ENCODE measurements around the gene MAN1A1.
"Not testable (repeated sequence)": the region's sequence is repeated elsewhere in the genome, so short reads cannot be mapped to it uniquely, and the experiment has no call there.

The MAN1A1 gene

DNA sequence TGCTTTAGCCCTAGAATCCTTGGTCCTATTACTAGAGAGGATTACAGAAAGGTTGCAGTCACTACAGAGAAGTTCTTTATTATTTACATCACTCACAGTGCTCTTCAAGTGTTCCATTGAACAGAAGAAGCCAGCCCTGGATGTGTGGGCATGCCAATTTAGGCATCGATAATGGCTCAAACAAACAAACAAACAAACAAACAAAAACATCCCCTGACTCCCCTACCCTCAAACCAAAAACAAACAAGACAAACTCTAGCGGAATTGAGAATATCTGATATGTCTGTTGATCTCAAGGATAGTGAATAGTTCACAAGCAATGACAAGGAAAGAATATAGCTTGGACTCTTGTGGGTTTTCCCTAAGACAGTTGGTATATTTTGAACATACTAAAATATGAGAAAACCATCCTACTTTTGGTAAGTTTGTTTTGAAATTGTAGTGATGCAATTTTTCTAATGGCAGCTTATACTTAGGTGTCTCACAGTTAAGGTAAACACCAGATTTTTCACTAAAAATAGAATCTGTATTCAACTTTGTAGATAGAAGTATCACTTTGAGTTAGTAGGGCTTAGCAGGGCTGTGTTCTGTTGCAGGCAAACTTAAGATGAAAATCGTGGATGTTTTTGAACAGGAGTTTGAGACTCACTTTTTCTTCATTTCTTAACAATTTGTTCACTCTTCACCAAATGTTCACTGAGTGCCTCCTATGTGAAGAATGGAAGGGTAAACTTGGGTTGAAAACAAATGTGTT is 178.3 kb downstream of the MAN1A1 start:
- no peak for DNase-seq (ENCODE audit: low read depth in 3 of 3)

DNA sequence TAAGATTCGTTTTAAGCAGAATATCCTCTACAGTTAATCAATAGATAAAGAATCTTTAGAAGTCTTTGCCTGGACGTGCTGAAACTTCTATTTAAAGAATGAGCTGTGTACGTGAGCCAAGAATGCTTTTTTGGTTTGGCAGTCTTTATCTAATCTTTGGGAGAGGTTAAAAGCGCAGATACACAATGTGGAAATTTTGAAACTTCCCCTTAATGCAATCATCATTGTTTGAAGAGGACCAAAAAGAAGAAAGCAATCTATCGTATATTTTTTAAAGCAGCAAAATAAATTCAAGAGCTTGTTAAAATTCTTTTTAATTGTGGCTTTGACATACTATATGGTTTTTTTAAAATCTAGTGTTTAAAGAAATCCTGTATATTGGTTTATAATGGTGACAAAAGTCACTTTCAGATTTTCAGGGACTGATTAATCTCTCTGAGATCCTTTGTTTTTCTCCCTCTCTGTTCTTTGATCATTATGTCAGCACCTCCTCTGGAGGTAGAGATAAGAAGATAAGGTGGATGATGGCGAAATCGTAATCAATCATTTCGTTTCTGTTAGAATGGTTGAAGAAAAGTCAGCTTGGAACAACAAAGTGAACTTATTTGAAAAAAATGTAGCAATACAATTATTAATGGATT is 179.0 kb downstream of the MAN1A1 start:
- DNase-seq (ENCODE audit: low read depth in 3 of 3): no peak

DNA sequence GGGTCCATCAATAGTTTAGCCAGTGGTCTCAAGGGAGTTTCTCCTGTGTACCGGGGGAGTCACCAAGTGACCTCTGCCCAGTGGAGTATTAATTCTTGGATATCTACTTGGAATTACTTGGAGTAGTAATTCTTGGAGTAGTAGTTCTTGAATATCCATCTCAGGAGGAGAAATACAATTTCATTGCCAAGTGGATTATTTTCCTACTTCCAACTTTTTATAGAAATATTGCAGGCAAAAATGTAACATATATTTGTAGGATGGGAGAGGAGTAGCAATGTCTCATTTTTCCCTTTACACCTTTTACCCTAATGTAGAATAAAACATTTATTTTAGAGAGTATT is 179.5 kb downstream of the MAN1A1 start:
- DNase-seq (ENCODE audit: low read depth in 3 of 3): no peak

- DNase-seq (ENCODE audit: low read depth in 3 of 3): not testable (repeated sequence)
These were observed 180.2 kb downstream of the MAN1A1 start for GRCh38 chr6:119169355-119169754.

DNA sequence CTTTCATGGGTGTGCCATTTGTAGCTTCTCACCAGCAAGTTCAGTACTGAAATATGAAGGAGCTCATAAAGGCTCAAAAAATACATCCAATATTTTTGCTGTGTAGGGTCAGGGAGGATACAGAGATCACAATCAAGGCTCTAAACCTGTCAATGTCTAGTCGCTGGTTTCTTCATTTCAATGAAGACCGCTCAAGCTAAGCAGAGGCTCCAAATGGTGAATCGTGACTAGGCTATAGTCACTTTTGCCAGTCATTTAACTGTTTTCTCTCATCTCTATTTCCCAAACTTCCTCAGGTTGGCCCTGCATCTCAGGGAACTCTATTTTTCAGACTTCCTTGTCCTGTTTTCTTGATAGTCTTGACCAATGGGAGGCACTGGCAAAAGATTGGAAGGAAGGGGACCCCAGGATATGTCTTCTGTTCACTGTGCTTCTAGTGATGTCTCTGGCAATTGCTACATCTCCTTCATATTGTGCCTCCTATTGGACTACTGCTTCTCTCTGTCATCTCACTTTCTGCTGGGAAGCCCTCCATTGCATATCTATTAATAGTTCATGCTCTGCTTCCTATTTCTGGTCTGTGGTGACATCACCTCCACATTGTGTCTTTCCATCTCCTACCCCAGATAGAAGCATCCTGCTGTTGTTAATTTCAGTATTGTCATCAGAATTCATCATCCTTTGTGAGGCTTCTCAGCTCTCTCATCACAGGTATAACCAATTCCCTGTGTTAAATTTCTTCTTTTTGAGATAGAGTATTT is 183.4 kb downstream of the MAN1A1 start:
- no peak for DNase-seq (ENCODE audit: low read depth in 3 of 3)

DNA sequence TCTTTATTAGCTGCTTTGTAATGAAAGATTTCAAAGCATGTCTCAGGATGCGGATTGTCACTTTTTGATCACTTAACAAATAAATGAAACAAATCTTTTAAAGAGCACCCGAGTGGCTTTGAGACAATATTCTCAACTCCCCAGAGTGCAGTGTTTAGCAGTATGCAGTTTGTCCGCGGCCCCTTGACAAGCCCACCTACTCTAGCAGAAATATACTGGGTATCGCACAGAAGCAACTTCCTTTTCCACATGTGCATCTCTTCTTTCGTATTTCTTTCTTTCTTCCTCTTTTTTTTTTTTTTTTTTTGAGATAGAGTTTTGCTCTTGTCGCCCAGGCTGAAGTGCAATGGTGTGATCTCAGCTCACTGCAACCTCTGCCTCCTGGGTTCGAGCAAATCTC is 186.6 kb downstream of the MAN1A1 start:
- DNase-seq (ENCODE audit: low read depth in 3 of 3): no peak

GRCh38 chr6:119162134-119162775 is 187.3 kb downstream of the MAN1A1 start:
- DNase-seq (ENCODE audit: low read depth in 3 of 3): no peak

- no peak for DNase-seq (ENCODE audit: low read depth in 3 of 3)
These were observed 188.1 kb downstream of the MAN1A1 start for GRCh38 chr6:119161438-119161837.

DNA sequence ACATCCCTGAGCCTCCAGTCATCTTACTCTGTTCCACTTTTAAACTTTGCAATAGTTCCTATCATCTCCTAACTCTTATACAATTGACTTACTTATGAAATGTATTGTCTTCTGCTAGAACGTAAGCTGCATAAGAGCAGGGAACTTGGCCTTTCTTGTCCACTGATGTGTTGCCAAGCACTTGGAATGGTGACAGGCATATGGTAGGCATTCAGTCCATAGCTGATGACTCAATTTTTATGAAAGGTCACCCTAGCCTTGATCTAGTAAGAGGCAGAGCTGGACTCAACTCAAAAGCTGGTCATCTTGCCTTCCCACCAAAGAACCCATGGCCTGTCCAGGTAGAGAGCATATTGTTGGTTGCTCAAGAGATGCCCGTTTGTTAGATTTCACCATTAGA is 188.7 kb downstream of the MAN1A1 start:
- DNase-seq (ENCODE audit: low read depth in 3 of 3): no peak

DNA sequence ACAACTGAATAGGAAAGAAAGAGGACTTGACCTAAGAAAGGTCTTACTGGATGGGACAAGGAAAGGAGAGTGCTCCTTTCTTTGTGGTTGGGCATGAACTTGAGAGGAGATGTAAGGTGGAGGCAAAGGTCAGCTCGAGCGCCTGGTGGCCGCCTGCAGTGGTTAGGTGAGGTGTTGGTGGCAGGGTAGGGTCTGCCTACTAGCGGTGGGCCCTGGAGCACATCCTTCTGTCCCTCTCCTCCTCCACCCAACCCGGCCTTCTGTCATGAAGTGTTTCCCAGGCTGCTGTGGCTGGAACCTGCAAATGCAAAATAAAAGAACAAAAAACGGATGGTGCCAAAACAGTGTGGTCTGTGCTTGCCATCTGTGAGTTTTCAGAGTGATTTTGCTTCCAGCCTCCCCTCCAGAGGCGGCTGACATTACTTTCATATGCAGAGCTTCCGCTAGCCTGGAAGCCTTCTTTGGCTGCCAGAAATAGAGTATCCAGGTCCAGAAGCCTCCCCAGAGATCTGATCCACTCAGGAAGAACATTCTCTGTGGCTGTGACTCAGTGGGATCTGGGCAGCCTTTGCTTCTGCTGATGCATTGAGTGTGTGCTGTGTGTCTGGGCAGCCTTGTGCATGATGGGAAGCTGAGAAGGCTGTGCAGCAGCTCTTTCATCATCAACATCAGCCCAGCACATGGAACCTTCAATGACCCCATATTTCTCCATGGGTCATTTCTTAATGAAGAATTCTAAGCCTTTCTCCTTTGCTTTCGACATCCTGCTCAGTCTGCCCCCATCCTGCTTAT is 191.3 kb downstream of the MAN1A1 start:
- no peak for DNase-seq (ENCODE audit: low read depth in 3 of 3)

DNA sequence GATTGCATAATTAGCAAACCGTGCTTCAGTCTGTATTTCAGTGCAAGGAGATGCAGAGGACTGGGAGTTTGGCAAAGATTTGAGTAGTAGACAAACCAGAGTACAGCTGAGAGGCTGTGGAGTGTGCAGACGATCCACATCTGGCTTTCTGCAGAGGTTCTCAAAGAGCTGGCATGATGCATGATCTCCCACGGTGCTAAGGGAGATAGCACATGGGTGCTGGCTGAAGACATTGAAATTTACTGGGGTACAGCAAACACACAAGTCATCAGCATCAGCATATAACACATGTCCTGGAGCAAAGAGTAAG is 192.1 kb downstream of the MAN1A1 start:
- no peak for DNase-seq (ENCODE audit: low read depth in 3 of 3)

- no peak for DNase-seq (ENCODE audit: low read depth in 3 of 3)
These were observed 192.6 kb downstream of the MAN1A1 start for GRCh38 chr6:119156757-119157505.

GRCh38 chr6:119156082-119156481 is 193.5 kb downstream of the MAN1A1 start:
- not testable (repeated sequence) for DNase-seq (ENCODE audit: low read depth in 3 of 3)

DNA sequence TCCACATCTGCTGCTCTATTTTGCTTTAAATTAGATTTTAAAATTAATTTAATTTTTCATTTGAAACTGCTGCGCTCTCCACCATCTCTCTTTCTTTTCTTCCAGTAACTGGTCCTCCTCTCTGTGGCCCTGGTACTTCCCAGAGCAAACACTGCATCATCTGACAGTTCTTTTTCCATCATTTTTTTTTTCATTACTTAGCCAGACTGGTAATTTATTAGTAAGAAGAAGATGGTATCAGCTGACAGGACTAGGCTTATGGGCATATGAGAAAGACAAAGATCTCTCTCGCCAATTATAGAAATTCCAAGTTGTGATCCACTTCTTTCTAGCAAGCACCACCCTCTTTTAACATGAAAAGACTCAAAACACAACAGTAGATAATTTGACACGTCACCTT is 197.4 kb downstream of the MAN1A1 start:
- no peak for DNase-seq (ENCODE audit: low read depth in 3 of 3)

GRCh38 chr6:119148825-119149525 is 200.6 kb downstream of the MAN1A1 start:
- no peak for DNase-seq (ENCODE audit: low read depth in 3 of 3)

DNA sequence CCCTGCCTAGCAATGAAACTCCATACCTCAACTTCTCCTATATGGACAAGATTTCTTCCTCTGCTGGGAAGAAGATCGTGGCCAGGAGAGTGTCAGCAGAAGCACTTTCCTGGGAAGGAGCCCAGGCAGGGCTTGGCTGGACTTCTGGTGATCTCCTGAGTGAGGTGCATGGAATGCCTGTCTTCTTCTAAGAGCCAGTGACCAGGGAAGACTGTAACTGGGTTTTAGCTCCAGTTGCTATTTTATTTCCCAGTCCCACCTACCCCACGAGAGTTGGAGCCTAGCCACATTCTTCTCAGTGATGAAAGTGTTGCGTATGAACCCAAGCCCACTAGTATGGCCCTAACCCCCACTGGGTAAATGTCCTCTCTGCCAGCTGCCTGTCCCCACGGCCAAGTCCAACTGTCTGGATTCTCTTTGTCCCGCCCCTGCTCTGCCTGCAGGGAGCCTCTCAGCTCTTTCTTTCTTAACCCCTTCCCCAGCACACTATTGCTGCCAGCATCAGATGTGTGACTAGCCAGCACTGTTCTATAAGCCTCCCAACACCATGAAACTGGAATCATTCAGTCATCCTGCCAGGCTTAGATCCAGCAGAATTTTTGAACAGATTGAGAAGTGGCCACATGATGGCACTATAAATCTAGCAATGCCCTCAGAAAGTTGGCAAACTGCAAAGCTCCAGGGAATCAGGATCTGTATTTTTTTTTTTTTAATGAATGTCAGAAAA is 201.3 kb downstream of the MAN1A1 start:
- DNase-seq (ENCODE audit: low read depth in 3 of 3): no peak

- no peak for DNase-seq (ENCODE audit: low read depth in 3 of 3)
These were observed 202.2 kb downstream of the MAN1A1 start for GRCh38 chr6:119147101-119148053.

DNA sequence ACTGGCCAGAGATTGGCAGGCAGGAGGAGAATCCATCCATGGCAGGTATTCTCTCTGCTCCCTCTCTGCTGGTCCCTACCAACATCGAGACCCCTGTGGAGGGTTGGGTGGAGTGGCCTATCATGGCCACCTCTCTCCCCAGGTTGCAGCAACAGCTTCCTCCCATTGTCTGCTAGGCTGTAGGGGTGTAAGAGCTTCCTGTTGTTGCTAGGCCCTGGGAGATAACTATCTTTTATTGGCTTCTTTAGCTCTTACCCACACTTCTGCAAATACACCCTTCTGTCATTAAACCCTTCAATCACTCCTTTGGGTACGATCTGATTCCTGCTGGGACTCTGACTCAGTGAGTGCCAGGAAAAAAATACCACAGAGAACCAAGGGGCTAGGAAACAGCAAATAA is 204.4 kb downstream of the MAN1A1 start:
- no peak for DNase-seq (ENCODE audit: low read depth in 3 of 3)

DNA sequence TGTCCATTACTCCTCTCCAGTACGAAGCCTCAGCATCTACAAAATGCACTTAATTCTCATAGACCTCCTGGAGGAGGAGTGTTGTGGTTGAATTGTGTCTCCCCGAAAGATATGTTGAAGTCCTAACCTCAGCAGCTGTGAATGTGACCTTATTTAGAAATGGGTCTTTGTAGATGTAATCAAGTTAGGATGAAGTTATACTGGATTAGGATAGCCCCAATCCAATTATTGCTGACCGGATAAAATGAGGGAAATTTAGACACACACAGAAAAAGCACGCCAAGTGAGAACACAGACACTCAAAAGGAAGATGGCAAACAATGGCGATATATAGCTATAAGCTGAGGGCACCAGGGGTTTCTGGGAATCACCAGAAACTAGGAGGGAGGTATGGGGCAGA is 206.9 kb downstream of the MAN1A1 start:
- DNase-seq (ENCODE audit: low read depth in 3 of 3): no peak
